Measurements from ENCODE around the gene AGBL4.

AGBL4 gene

DNA sequence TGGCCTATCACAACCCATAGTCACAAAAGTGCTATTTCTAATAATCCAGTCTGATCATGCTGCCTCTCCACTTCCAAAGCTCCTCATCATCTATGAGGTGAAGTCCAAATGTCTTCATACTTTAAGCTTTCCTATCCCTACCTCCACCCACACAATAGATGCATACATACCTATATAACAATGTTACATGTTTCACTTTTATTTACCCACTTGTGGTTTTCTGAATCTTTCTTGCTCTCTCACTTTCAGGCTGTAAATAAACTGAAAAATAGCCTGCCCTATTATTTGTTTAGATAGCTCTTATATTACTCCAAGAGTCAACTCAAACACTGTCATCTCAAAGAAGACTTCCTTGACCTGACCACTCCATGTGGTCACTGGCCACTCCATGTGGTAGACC, 840.3 kb downstream of the AGBL4 start:
- no peak for DNase-seq (ENCODE audit: low read depth)

DNA sequence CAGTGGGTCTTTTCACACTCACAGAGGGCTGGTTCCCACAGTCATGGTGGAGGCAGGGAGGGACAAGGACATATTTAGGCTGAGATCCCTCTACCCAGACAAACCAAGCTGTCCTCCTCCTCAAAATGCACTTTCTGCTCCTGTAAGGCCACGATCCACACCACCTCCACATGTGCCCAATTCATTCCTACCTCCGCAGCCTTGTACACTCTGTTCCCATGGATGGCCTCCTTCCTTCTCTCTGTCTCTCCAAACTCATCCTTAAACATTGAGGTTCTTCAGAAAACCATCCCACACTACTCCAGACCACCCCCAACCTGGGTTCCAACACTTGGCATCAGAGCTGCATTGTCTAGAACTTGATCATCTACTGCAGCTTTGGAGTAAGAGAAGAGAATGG, 842.7 kb downstream of the AGBL4 start:
- DNase-seq (ENCODE audit: low read depth): no peak

GRCh38 chr1:49171941-49172593, 851.7 kb downstream of the AGBL4 start:
- DNase-seq (ENCODE audit: low read depth): no peak

DNA sequence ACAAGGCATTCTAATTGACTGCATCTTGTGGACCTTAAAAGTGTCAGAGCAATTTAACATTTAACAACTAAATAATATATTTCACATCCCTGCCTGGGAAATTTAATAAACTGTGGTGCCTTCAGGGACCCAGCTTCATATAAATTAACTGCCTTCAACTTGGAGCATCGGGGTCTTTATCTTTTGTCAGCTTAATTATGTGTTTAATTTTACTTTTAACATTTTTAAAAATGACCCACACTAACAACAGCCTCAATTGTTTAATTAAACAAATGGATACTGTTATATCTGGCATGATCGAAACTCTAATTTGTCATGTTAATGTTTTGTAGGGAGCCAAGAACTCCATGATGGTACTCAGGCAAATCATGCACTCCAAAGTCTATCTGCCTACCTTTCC, 857.7 kb downstream of the AGBL4 start:
- DNase-seq (ENCODE audit: low read depth): no peak

- DNase-seq (ENCODE audit: low read depth): no peak
Measured at GRCh38 chr1:49163031-49163430, 860.7 kb downstream of the AGBL4 start.

GRCh38 chr1:49160677-49161076, 863.1 kb downstream of the AGBL4 start:
- DNase-seq (ENCODE audit: low read depth): no peak

- no peak for DNase-seq (ENCODE audit: low read depth)
Measured at GRCh38 chr1:49136738-49137251, 887.0 kb downstream of the AGBL4 start.

- no peak for DNase-seq (ENCODE audit: low read depth)
Measured at GRCh38 chr1:49125746-49126145, 898.0 kb downstream of the AGBL4 start.

DNA sequence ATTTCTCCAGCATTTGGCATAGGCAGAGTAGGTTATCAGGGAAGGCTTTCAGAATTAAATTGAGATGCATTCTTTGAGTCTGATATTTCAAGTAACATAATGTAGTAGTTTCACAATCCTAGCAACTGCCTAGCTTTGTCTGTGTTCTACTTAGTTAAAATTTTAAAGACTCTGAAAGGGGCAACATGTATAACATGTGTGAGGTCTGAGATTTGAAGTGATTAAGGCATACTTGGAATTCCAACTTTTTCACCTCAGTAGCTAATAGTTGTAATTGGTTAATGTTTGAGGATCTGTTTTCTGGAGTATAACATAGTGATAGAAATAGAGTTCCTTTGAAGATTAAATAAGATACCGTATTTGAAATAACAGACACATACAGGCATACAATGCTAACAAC, 911.8 kb downstream of the AGBL4 start:
- DNase-seq (ENCODE audit: low read depth): no peak

DNA sequence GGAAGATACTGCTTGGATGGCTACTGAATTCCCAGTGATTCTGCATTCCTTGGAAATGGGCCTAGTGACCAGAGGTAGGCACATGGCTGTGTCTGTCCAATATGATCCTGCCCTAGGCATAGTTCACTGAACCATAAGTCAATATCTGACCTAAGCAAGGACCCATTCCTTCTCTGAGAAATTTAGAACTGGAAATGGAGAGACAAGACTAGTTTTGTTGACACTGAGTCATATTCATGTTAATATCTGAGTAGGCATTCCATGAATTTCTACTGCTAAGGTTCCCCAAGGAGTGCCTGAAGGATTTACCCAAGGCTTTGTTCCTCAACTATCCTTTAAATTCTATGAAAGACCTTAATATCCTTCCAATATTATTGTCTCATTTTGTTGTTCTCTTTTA, 917.3 kb downstream of the AGBL4 start:
- no peak for DNase-seq (ENCODE audit: low read depth)

GRCh38 chr1:49104575-49104974, 919.2 kb downstream of the AGBL4 start:
- no peak for DNase-seq (ENCODE audit: low read depth)

GRCh38 chr1:49102752-49103151, 921.0 kb downstream of the AGBL4 start:
- no peak for DNase-seq (ENCODE audit: low read depth)

GRCh38 chr1:49098866-49099265, 924.9 kb downstream of the AGBL4 start:
- DNase-seq (ENCODE audit: low read depth): no peak

DNA sequence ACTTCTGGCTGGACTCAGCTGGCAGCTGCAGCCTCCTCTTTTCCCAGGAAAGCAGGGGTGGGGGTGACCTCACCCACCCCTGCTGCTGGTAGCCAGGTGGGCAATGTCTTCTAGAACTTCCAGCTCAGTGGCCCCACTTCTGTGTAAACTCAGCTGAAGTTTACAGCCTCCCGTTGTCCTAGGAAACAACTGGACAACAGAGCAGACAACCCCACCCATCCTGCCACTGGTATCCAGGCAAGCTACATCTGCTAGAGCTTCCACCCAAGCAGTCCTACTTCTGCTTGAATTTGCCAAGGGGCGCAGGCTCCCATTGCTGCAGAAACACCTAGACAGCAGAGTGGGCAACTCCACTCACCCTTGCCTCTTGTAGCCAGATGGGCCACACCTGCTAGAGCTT, 937.4 kb downstream of the AGBL4 start:
- no peak for DNase-seq (ENCODE audit: low read depth)

DNA sequence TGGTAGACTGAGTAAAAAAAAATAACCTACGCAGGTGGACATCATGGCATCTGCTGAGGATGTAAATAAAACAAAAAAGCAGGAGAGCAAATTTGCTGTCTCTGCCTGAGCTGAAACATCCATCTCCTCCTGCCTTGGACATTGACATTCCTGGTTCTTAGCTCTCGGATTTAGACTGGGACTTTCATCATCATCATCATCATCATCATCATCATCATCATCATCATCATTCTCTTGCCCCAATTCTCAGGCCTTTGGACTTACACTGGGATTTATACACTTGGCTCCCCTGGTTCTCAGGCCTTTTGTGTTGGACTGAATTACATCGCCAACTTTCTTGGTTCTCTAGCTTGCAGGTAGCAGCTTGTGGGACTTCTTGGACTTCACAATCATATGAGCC, 938.7 kb downstream of the AGBL4 start:
- no peak for DNase-seq (ENCODE audit: low read depth)

GRCh38 chr1:49060766-49061165, 963.0 kb downstream of the AGBL4 start:
- DNase-seq (ENCODE audit: low read depth): no peak

DNA sequence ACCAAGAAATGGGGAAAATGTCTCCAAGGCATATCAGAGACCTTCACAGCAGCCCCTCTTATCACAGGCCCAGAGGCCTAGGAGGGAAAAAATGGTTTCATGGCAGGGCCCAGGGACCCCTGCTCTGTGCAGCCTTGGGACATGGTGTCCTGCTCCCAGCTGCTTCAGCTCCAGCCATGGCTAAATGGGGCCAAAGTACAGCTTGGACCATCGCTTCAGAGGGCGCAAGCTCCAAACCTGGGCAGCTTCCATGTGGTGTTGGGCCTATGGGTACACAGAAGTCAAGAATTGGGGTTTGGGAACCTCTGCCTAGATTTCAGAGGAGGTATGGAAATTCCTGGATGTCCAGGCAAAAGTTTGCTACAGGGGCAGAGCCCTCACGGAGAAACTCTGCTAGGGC, 964.7 kb downstream of the AGBL4 start:
- DNase-seq (ENCODE audit: low read depth): no peak

GRCh38 chr1:49052102-49052501, 971.7 kb downstream of the AGBL4 start:
- DNase-seq (ENCODE audit: low read depth): no peak

DNA sequence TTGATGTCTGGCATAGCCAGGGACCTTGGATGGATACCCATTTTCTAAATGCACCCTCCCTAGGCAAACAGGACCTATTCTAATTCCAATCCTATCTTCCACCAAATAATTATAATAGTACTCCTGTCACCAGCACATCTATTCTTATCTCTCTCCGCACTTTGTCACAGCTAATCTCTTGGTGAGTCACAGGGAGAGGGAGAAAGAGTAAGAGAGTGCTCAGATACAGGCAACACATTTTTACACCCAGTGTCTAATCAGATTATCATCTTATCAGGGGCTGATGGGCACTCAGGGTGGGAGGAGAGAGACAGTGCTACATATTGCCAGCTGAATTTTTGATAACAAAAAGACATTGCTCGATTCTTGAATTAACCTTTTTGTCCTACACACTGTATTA, 972.1 kb downstream of the AGBL4 start:
- DNase-seq (ENCODE audit: low read depth): no peak

GRCh38 chr1:49050041-49050440, 973.7 kb downstream of the AGBL4 start:
- no peak for DNase-seq (ENCODE audit: low read depth)

DNA sequence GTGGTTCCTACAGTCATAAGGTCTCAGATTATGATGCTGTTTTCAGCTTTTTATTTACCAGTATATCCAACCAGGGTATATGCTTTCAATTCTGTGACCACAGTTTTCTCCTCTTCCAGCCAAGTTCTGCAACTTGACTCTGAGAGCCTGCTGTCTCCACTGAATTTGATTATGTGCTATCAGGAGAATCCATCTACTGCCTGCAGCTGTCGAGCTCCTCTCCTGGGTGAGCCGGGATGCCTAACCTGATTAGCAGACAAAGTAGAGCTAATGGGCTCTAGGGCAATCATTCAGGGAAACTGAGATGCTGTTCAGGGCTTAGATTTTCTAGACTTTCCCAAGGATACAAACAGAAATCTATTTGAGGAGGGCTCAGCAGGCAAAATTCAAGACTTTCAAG, 975.6 kb downstream of the AGBL4 start:
- no peak for DNase-seq (ENCODE audit: low read depth)

DNA sequence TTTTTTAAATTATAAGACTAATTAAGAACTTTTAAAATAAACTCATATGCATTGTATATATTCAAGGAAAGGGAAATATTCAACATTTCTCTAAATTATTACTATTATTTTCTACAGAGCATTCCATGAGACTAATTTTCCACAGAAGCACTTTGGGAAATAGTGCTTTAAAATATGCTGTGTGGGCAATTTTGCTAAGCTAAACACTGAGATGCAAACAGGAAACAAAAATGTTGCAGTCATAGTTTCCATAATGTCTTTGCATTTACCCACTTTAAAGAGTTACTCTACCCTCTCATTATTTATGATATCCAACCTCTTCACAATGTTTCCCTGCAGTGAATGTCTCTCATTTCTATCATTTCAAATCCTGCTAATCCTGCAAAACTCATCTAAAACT, 977.4 kb downstream of the AGBL4 start:
- DNase-seq (ENCODE audit: low read depth): no peak

GRCh38 chr1:49045371-49045770, 978.4 kb downstream of the AGBL4 start:
- no peak for DNase-seq (ENCODE audit: low read depth)

DNA sequence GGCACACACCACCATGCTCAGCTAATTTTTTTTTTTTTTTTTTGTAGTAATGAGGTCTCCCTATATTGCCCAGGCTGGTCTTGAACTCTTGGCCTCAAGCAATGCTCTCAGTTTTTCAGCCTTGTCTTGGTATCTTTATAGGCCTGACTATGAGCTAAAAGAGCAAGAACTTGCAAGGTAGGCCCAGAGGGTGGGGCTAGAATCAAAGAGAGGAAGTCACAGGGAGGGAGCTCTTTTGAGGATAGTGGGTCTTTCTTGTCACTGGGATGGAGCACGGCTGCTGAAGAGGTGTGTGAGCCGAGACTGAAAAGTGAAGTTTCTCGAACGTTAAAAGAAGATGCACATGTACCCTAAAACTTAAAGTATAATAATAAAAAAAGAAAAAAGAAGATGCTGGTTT, 987.1 kb downstream of the AGBL4 start:
- no peak for DNase-seq (ENCODE audit: low read depth)

DNA sequence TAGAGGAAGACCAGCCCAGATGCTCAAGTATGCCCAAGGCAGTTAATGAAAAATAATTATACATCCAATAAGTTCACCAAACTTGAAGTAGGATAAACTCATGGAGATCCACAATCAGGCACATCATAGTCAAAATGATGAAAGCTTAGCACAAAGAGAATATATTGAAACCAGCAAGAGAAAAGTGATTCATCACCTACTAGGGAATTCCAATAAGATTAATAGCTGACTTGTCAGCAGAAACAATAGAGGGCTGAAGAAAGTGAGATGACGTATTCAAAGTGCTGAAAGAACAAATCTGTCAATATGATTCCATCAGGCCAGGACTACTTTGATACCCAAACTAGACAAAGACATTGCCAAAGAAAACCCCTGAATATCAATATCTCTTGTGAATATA, 995.4 kb downstream of the AGBL4 start:
- no peak for DNase-seq (ENCODE audit: low read depth)

Data from stimulated activated CD8-positive, alpha-beta memory T cell treated with anti-CD3 and anti-CD28 coated beads, Interleukin-12 subunit alpha, Interleukin-12 subunit beta, amount 100 ng/mL, for 1 hour (primary cell).